Vagina (tissue), 2 donors: ENCODE results near the gene MTMR2. TPM values are rescaled to one million over a fixed set of nuclear protein-coding genes. Genes with fewer than 3 reads are reported as not detected.

Source experiments
- DNase-seq, 2 donors: peaks; one replicate each; pipeline ENCODE4 v3.0.0-alpha.2; 2017; ENCODE audit errors: extremely low spot score in 2 of 2
- H3K27ac ChIP-seq: fragments of 200-600 bp; sonication (generic); one replicate; pipeline ENCODE4 v1.5.1; 2019
- H3K27me3 ChIP-seq: fragments of 200-600 bp; sonication (generic); one replicate; pipeline ENCODE4 v1.5.1; 2019
- H3K36me3 ChIP-seq, 2 donors: fragments of 200-600 bp; sonication (generic); one replicate each; pipeline ENCODE4 v1.5.1; 2017 to 2019
- H3K4me1 ChIP-seq: fragments of 200-600 bp; sonication (generic); one replicate; pipeline ENCODE4 v1.5.1; 2019
- H3K4me3 ChIP-seq, 2 donors: fragments of 200-600 bp; sonication (generic); 1 replicate in 1 of 2; 2 replicates in 1 of 2; pipeline ENCODE4 v1.5.1; 2016 to 2019
- H3K9me3 ChIP-seq: fragments of 200-600 bp; sonication (generic); one replicate; pipeline ENCODE4 v1.5.1; 2019
- CTCF ChIP-seq, 3 experiments: fragments of 450-650 bp in 2 of 3; fragments of 200-600 bp in 1 of 3; sonication (generic) in 1 of 3; IDR thresholded peaks; one replicate each; pipeline ENCODE4 v1.5.1; 2017 to 2019; ENCODE audit warnings: antibody characterized with exemption in 3 of 3, mild to moderate bottlenecking in 2 of 3, moderate library complexity in 2 of 3
- POLR2A ChIP-seq, 2 donors: fragments of 450-650 bp; IDR thresholded peaks; one replicate each; pipeline ENCODE4 v1.6.1; 2017; ENCODE audit warnings: antibody characterized with exemption in 2 of 2, mild to moderate bottlenecking in 2 of 2, moderate library complexity in 2 of 2
- POLR2AphosphoS5 ChIP-seq, 2 donors: sonication (generic); formaldehyde crosslinking; IDR thresholded peaks; one replicate each; pipeline ENCODE4 v1.9.0; 2017; ENCODE audit warnings: antibody characterized with exemption in 2 of 2, mild to moderate bottlenecking in 2 of 2, low read depth in 1 of 2; ENCODE audit not compliant: insufficient read depth in 1 of 2
- intact Hi-C: fragments of 100-400 bp; cut with DNase I; formaldehyde crosslinking; loops from one replicate; pipeline ENCODE4 v1.15.1; 2023
- total RNA-seq: library from RNA; depleted of rRNA; stranded (reverse); fragments of >200 nt; gene quantifications from one replicate; pipeline ENCODE4 v1.2.3, GENCODE V29; 2016

MTMR2 gene
- total RNA-seq, 1 donor from 2014 or later, result 18.2 TPM

GRCh38 chr11:95908826-95909225, 15.1 kb downstream of the MTMR2 start:
- intact Hi-C loops, result no loop called here
- no peak overlapping the region for H3K4me3 ChIP-seq
- H3K27me3 ChIP-seq, result no peaks in the 10 kb centered on the region
- TF ChIP-seq POLR2A (IDR thresholded peaks at IDR 0.05) (no peak), CTCF (IDR thresholded peaks at IDR 0.05) (no peak), POLR2AphosphoS5 (IDR thresholded peaks at IDR 0.05; ENCODE audit: insufficient read depth in 1 of 2, low read depth in 1 of 2) (no peak)
- DNase-seq, result no peak
- H3K9me3 ChIP-seq, result no peaks in the 10 kb centered on the region
- H3K27ac ChIP-seq, result no peak overlapping the region
- H3K4me1 ChIP-seq, result peaks cover 12% of the 10 kb centered on the region
- H3K36me3 ChIP-seq, result no peaks in the 10 kb centered on the region

- intact Hi-C loops, result no loop called here
Measured at GRCh38 chr11:95907476-95907875, 16.4 kb downstream of the MTMR2 start.

GRCh38 chr11:95904009-95904650, 19.8 kb downstream of the MTMR2 start:
- intact Hi-C loops, result no loop called here
- TF ChIP-seq CTCF (IDR thresholded peaks at IDR 0.05), result no peak
- no peak for TF ChIP-seq POLR2A (IDR thresholded peaks at IDR 0.05)
- no peak for TF ChIP-seq POLR2AphosphoS5 (IDR thresholded peaks at IDR 0.05; ENCODE audit: insufficient read depth in 1 of 2, low read depth in 1 of 2)
- Histone ChIP-seq H3K36me3 (no peaks in the 10 kb centered on the region), H3K27me3 (no peaks in the 10 kb centered on the region), H3K9me3 (no peaks in the 10 kb centered on the region), H3K4me3 (no peak overlapping the region), H3K4me1 (peaks cover 4% of the 10 kb centered on the region), H3K27ac (no peak overlapping the region)
- DNase-seq, result no peak

More at GRCh38 chr11:95907476-95907875, 16.4 kb downstream of the MTMR2 start:
- Histone ChIP-seq H3K27ac (no peak overlapping the region), H3K36me3 (no peaks in the 10 kb centered on the region), H3K9me3 (no peaks in the 10 kb centered on the region), H3K4me1 (peaks cover 4% of the 10 kb centered on the region), H3K4me3 (no peak overlapping the region), H3K27me3 (no peaks in the 10 kb centered on the region)
- TF ChIP-seq CTCF (IDR thresholded peaks at IDR 0.05) (no peak), POLR2AphosphoS5 (IDR thresholded peaks at IDR 0.05; ENCODE audit: insufficient read depth in 1 of 2, low read depth in 1 of 2) (no peak), POLR2A (IDR thresholded peaks at IDR 0.05) (no peak)
- DNase-seq, result no peak

- intact Hi-C loops, result no loop called here
- no peaks in the 10 kb centered on the region for H3K36me3 ChIP-seq
Measured at GRCh38 chr11:95898782-95899181, 25.1 kb downstream of the MTMR2 start.

More at GRCh38 chr11:95898782-95899181, 25.1 kb downstream of the MTMR2 start:
- DNase-seq, result no peak
- TF ChIP-seq POLR2A (IDR thresholded peaks at IDR 0.05) (no peak), POLR2AphosphoS5 (IDR thresholded peaks at IDR 0.05; ENCODE audit: insufficient read depth in 1 of 2, low read depth in 1 of 2) (no peak), CTCF (IDR thresholded peaks at IDR 0.05) (no peak)
- no peak overlapping the region for H3K27ac ChIP-seq
- no peaks in the 10 kb centered on the region for H3K27me3 ChIP-seq
- H3K4me1 ChIP-seq, result peaks cover 18% of the 10 kb centered on the region
- no peak overlapping the region for H3K4me3 ChIP-seq
- no peaks in the 10 kb centered on the region for H3K9me3 ChIP-seq
